Kasumi-1 (cell line): Measurements from ENCODE around the gene HOATZ.
A peak's percentile ranks its signal among the peaks of the same experiment; 100 is the strongest.

Experiments
- DNase-seq, 2 experiments: peaks; one replicate each; lab custom pipeline; 2025; lab: John Stamatoyannopoulos, UW

HOATZ gene

GRCh38 chr11:111514216-111515031 is at the start of gene HOATZ:
TSS of gene HOATZ (plus strand) at chr11:111514778. CDS start at chr11:111514785, 7 bp downstream.
- DNase-seq, result no peak

GRCh38 chr11:111465400-111465799 is 49.2 kb upstream of the HOATZ start:
- no peak for DNase-seq

GRCh38 chr11:111466615-111467014 is 48.0 kb upstream of the HOATZ start:
- DNase-seq, result peak in 1 of 2 experiments; percentile 3

- peak; percentile 10 to 11 for DNase-seq
These were observed 45.4 kb upstream of the HOATZ start for GRCh38 chr11:111469200-111469599.

- no peak for DNase-seq
These were observed 42.4 kb upstream of the HOATZ start for GRCh38 chr11:111472228-111472627.

- no peak for DNase-seq
These were observed 40.1 kb upstream of the HOATZ start for GRCh38 chr11:111474432-111474831.

GRCh38 chr11:111476366-111476765 is 38.2 kb upstream of the HOATZ start:
- no peak for DNase-seq

- no peak for DNase-seq
These were observed 37.6 kb upstream of the HOATZ start for GRCh38 chr11:111476956-111477355.

- no peak for DNase-seq
These were observed 36.7 kb upstream of the HOATZ start for GRCh38 chr11:111477898-111478297.

- DNase-seq, result peak in 1 of 2 experiments; percentile 42
These were observed 34.9 kb upstream of the HOATZ start for GRCh38 chr11:111479666-111480065.

- no peak for DNase-seq
These were observed 31.1 kb upstream of the HOATZ start for GRCh38 chr11:111483431-111483830.

- no peak for DNase-seq
These were observed 24.1 kb upstream of the HOATZ start for GRCh38 chr11:111490496-111490895.

GRCh38 chr11:111494040-111494439 is 20.5 kb upstream of the HOATZ start:
- DNase-seq, result no peak

- no peak for DNase-seq
These were observed 15.1 kb upstream of the HOATZ start for GRCh38 chr11:111499483-111499882.

- no peak for DNase-seq
These were observed 14.1 kb upstream of the HOATZ start for GRCh38 chr11:111500481-111500880.

- DNase-seq, result no peak
These were observed 12.0 kb upstream of the HOATZ start for GRCh38 chr11:111502611-111503010.

GRCh38 chr11:111510311-111510710 is 4.3 kb upstream of the HOATZ start:
- DNase-seq, result no peak

- DNase-seq, result no peak
These were observed 2.0 kb upstream of the HOATZ start, which contains the start of gene BTG4 for GRCh38 chr11:111512296-111513239. TSS of gene BTG4 (minus strand) at chr11:111512386. CDS start at chr11:111498776, 13,610 bp downstream.

GRCh38 chr11:111513240-111513605 is 1.4 kb upstream of the HOATZ start:
- DNase-seq, result no peak

- no peak for DNase-seq
These were observed 1.0 kb downstream of the HOATZ start for GRCh38 chr11:111515591-111515990.

- DNase-seq, result no peak
These were observed 4.1 kb downstream of the HOATZ start for GRCh38 chr11:111518668-111519067.

- DNase-seq, result no peak
These were observed 6.0 kb downstream of the HOATZ start for GRCh38 chr11:111520560-111520959.

- DNase-seq, result no peak
These were observed 6.6 kb downstream of the HOATZ start for GRCh38 chr11:111521135-111521534.
